ENCODE data around the gene FERMT3. TPM values are rescaled to one million over a fixed set of nuclear protein-coding genes. Genes with fewer than 3 reads are reported as not detected.
A peak's percentile ranks its signal among the peaks of the same experiment; 100 is the strongest.

The FERMT3 gene
- polyA plus RNA-seq, 1 of the 3 experiments (the other 2 are of a cell fraction) = 1.4 TPM

GRCh38 chr11:64185693-64186491 is 20.6 kb upstream of the FERMT3 start, which contains the start of gene STIP1 (continued):
- TF ChIP-seq IRF3 (IDR thresholded peaks at IDR 0.05; ENCODE audit: low read depth, low read length) = peak; percentile 100
- no peak for TF ChIP-seq RFX5 (IDR thresholded peaks at IDR 0.05; ENCODE audit: low read length)
- no peak for TF ChIP-seq USF2 (IDR thresholded peaks at IDR 0.05; ENCODE audit: borderline replicate concordance, low read depth, low read length)
- peak; percentile 97 for TF ChIP-seq MAX (IDR thresholded peaks at IDR 0.05; ENCODE audit: low read depth)
- TF ChIP-seq EP300 (IDR thresholded peaks at IDR 0.05; ENCODE audit: borderline replicate concordance in 1 of 2, low read depth in 1 of 2, low read length in 1 of 2) = peak in 1 of 2 experiments; percentile 85; a peak in 2 of 4 replicates
- no peak for TF ChIP-seq GATA2 (CRISPR knock-in tag; IDR thresholded peaks at IDR 0.05)
- peak; percentile 93 for TF ChIP-seq TAF1 (IDR thresholded peaks at IDR 0.05; ENCODE audit: borderline replicate concordance, low read depth, low read length)
- no peak for TF ChIP-seq FOXM1 (IDR thresholded peaks at IDR 0.05; ENCODE audit: low read depth)
- TF ChIP-seq MXI1 (IDR thresholded peaks at IDR 0.05; ENCODE audit: low read depth, low read length) = peak; percentile 81
- no peak for TF ChIP-seq NFIC (IDR thresholded peaks at IDR 0.05; ENCODE audit: borderline replicate concordance)
- no peak for TF ChIP-seq USF1 (IDR thresholded peaks at IDR 0.05; ENCODE audit: borderline replicate concordance, low read depth)
- TF ChIP-seq REST (IDR thresholded peaks at IDR 0.05; ENCODE audit: low read depth, low read length) = 0 out of 2 replicates have a peak, but pooled peaks have one; percentile 38
- no peak for TF ChIP-seq FOXJ3 (CRISPR knock-in tag; IDR thresholded peaks at IDR 0.05)
- peak; percentile 95; the same call in 1 of the 2 replicates for TF ChIP-seq SIN3A (IDR thresholded peaks at IDR 0.05; ENCODE audit: borderline replicate concordance, low read depth, low read length)
- TF ChIP-seq TCF12 (IDR thresholded peaks at IDR 0.05) = no peak
- TF ChIP-seq NRF1 (IDR thresholded peaks at IDR 0.05; ENCODE audit: low read depth, low read length) = no peak
- TF ChIP-seq MEF2A (IDR thresholded peaks at IDR 0.05; ENCODE audit: borderline replicate concordance, low read depth) = no peak
- no peak for TF ChIP-seq RCOR1 (IDR thresholded peaks at IDR 0.05; ENCODE audit: low read length)
- TF ChIP-seq YY1 (IDR thresholded peaks at IDR 0.05; ENCODE audit: low read depth) = 0 out of 2 replicates have a peak, but pooled peaks have one; percentile 6
- TF ChIP-seq RAD21 (IDR thresholded peaks at IDR 0.05; ENCODE audit: low read length) = no peak
- peak; percentile 66; the same call in 1 of the 2 replicates for TF ChIP-seq GABPA (IDR thresholded peaks at IDR 0.05; ENCODE audit: low read depth)
- TF ChIP-seq RXRA (IDR thresholded peaks at IDR 0.05; ENCODE audit: borderline replicate concordance, low read depth) = no peak

Measured in SK-N-SH (cell line).